Smooth muscle cell (in vitro differentiated cells): ENCODE results near the gene CADM1. TPM values are rescaled to one million over a fixed set of nuclear protein-coding genes. Genes with fewer than 3 reads are reported as not detected.

Experiments
- DNase-seq: peaks from one replicate; lab custom pipeline; 2025; ENCODE audit not compliant: unreplicated experiment; lab: John Stamatoyannopoulos, UW
- H2AFZ ChIP-seq: fragments of 200-600 bp; sonication (generic); 2 replicates; pipeline ENCODE4 v1.6.0; 2016; ENCODE audit warnings: antibody characterized with exemption, low read depth, mild to moderate bottlenecking
- H3F3A ChIP-seq: fragments of 200-600 bp; sonication (generic); 2 replicates; pipeline ENCODE4 v1.6.0; 2017; ENCODE audit warnings: antibody characterized with exemption, low read depth
- H3K27ac ChIP-seq: fragments of 200-600 bp; sonication (generic); 2 replicates; pipeline ENCODE4 v1.5.1; 2016; ENCODE audit warnings: low read depth, mild to moderate bottlenecking
- H3K27me3 ChIP-seq: fragments of 200-600 bp; sonication (generic); 2 replicates; pipeline ENCODE4 v1.6.1; 2016; ENCODE audit warnings: low read depth, mild to moderate bottlenecking
- H3K36me3 ChIP-seq: fragments of 200-600 bp; sonication (generic); 2 replicates; pipeline ENCODE4 v1.5.1; 2016; ENCODE audit warnings: low read depth
- H3K4me1 ChIP-seq: fragments of 200-600 bp; sonication (generic); 2 replicates; pipeline ENCODE4 v1.5.1; 2016; ENCODE audit warnings: low read depth
- H3K4me2 ChIP-seq: fragments of 200-600 bp; sonication (generic); 2 replicates; pipeline ENCODE4 v1.6.0; 2016; ENCODE audit warnings: mild to moderate bottlenecking
- H3K4me3 ChIP-seq: fragments of 200-600 bp; sonication (generic); 2 replicates; pipeline ENCODE4 v1.5.1; 2016; ENCODE audit warnings: mild to moderate bottlenecking
- H3K79me2 ChIP-seq: fragments of 200-600 bp; sonication (generic); 2 replicates; pipeline ENCODE4 v1.6.0; 2016; ENCODE audit warnings: low read depth, mild to moderate bottlenecking
- H3K9ac ChIP-seq: fragments of 200-600 bp; sonication (generic); 2 replicates; pipeline ENCODE4 v1.6.0; 2016; ENCODE audit warnings: low read depth
- H3K9me3 ChIP-seq: fragments of 200-600 bp; sonication (generic); replicated peaks from 2 replicates; pipeline ENCODE4 v1.5.1; 2016; ENCODE audit warnings: low read depth
- H4K20me1 ChIP-seq: fragments of 200-600 bp; sonication (generic); 2 replicates; pipeline ENCODE4 v1.6.0; 2016; ENCODE audit warnings: low read depth
- WGBS: methylation state at CpG from one replicate; pipeline ENCODE4 v1.1.7; 2016; ENCODE audit warnings: low lambda C conversion rate; 5-methylcytosine and 5-hydroxymethylcytosine counted together
- polyA plus RNA-seq: library from polyadenylated mRNA; unstranded; fragments of >200 nt; fragmentation: Nextera tagmentation; extraction: Ambion mirVana; gene quantifications from 2 replicates; pipeline ENCODE4 v1.2.1, GENCODE V29; 2016
- total RNA-seq: library from RNA; depleted of rRNA; stranded (reverse); fragments of >200 nt; gene quantifications from 2 replicates; pipeline ENCODE4 v1.2.3, GENCODE V29; 2014
- TF ChIP-seq, protein P1 (sequence below): fragments of 200-600 bp; sonication (generic); IDR thresholded peaks from 2 replicates; pipeline ENCODE4 v1.5.1; 2017; ENCODE audit warnings: borderline replicate concordance, mild to moderate bottlenecking, antibody characterized with exemption; ENCODE audit not compliant: insufficient read depth, poor library complexity, severe bottlenecking

Gene CADM1
- total and polyA plus RNA-seq, 2 experiments from 2014 or later: 158 to 167 TPM

DNA sequence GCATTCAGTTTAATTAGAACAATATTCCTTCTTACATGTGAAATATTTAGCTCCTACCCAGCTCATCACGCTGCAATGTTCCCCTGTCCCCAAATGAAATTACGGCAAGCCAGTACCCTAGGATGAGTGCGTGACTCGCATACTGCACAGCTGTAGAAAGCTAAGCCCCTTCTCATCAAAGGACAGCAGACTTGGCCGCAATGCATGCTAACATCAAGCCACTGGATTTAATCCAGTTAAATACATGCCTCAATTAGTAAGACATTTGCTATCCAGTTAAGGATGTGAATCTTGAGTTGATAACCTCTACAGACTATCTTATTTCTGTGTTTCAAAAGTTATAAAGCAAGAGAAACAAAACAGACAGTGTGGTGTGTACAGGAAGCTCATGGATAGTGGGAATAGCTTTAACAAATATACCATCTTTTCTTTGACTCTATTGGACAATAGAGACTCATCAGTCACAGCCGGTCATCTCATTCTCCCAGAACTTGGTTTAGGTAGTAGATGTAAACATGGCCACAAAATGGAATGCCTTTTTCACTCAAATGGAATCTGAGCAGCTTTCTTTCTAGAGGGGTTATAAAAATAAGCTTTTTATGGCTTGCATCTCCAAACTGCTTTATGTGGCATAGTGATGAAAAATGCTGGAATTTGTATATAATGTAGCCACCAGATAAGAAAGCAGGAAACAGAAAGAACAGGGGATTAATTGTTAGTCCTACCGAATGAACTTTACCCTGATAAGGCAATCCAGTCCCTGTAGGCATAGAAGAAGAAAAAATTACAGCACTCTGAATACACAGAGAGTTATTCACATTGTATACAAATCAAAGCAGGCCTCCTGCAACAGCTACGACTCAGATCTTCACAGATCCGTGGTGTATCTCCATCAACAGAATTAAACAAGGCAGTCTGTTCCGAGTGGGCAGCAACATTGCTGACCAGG, 224.1 kb downstream of the CADM1 start:
- H3K79me2 ChIP-seq: peaks cover 11% of the 10 kb centered on the region
- peaks cover 22% of the 10 kb centered on the region for H3K4me1 ChIP-seq
- H4K20me1 ChIP-seq: no peaks in the 10 kb centered on the region
- H3F3A ChIP-seq: no peaks in the 10 kb centered on the region
- no peak for DNase-seq
- H3K9me3 ChIP-seq: no peaks in the 10 kb centered on the region
- H3K4me3 ChIP-seq: peak overlapping the region; percentile 11
- H3K36me3 ChIP-seq: no peaks in the 10 kb centered on the region
- H3K27me3 ChIP-seq: no peaks in the 10 kb centered on the region
- WGBS: 18% methylated on average over 10 of the region's 10 CpGs
- peak overlapping the region; percentile 43 for H3K9ac ChIP-seq
- no peak overlapping the region for H2AFZ ChIP-seq
- TF ChIP-seq, protein P1, sequence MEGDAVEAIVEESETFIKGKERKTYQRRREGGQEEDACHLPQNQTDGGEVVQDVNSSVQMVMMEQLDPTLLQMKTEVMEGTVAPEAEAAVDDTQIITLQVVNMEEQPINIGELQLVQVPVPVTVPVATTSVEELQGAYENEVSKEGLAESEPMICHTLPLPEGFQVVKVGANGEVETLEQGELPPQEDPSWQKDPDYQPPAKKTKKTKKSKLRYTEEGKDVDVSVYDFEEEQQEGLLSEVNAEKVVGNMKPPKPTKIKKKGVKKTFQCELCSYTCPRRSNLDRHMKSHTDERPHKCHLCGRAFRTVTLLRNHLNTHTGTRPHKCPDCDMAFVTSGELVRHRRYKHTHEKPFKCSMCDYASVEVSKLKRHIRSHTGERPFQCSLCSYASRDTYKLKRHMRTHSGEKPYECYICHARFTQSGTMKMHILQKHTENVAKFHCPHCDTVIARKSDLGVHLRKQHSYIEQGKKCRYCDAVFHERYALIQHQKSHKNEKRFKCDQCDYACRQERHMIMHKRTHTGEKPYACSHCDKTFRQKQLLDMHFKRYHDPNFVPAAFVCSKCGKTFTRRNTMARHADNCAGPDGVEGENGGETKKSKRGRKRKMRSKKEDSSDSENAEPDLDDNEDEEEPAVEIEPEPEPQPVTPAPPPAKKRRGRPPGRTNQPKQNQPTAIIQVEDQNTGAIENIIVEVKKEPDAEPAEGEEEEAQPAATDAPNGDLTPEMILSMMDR: no peak
- H3K4me2 ChIP-seq: peak overlapping the region; percentile 61
- peak overlapping the region; percentile 97 for H3K27ac ChIP-seq

DNA sequence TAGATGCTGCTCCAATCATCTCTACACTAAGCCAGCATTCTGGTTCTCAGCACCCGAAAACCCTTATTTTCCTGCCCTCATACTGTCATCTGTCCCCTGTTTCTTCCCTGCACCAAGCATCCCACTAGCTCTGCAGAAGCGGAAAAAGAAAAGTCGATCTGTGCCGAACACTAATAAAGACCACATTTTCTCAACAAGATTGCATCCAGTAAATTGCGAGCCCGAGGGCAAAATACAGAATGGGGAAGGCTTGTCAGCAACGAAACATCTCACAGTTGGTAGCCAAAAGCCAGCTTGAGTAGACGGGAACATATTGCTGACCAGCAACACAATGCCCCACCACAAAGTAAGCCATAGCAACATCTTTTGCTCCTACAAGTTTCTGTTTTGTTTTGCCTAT, 227.4 kb downstream of the CADM1 start:
- Histone ChIP-seq H3K4me3 (no peak overlapping the region), H2AFZ (no peak overlapping the region), H3K9ac (no peak overlapping the region), H3K27me3 (no peaks in the 10 kb centered on the region), H4K20me1 (no peaks in the 10 kb centered on the region), H3K9me3 (no peaks in the 10 kb centered on the region), H3K4me2 (no peak overlapping the region), H3K36me3 (no peaks in the 10 kb centered on the region), H3K79me2 (peaks cover 18% of the 10 kb centered on the region), H3K27ac (no peak overlapping the region), H3K4me1 (peaks cover 21% of the 10 kb centered on the region), H3F3A (no peaks in the 10 kb centered on the region)
- TF ChIP-seq, protein P1: no peak
- WGBS: 93% methylated on average over 8 of the region's 8 CpGs
- no peak for DNase-seq

DNA sequence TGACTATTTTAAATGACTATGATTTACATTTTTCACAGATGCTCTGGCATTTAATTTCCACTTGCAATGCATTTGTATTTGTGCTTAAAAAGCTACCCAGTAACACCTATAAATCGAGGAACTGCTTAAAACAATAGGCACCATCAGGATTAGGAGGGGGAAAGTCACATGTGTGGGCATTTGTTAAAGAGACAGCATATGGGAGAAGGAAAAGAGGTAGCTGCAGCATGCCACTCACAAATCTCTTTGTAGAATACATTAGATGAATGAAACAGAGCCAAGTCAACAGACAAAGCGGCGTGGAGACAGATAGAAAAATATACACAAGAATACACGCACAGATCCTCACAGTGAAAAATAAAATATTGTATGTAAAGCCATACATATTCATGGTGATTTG, 228.0 kb downstream of the CADM1 start:
- TF ChIP-seq, protein P1: no peak

DNA sequence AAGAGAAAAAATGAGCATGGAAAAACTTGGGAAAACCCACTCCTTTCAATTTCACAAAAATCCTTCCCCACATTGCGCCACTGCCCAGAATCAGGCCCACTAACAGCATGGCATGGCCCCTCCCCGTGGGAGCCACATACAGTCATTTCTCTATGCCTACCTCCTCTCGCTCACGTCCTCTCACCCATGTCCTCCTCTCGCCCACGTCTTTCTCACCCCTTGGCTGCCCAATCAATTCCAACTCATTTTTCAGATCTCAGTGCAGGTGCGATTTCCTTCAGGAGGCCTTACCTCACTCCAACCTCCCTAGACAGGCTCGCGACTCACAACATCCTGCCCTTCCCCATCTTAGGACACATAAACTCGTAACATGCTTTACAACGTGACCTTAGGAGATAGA, 229.2 kb downstream of the CADM1 start:
- DNase-seq: no peak
- no peak overlapping the region for H2AFZ ChIP-seq
- peaks cover 10% of the 10 kb centered on the region for H3K4me1 ChIP-seq
- peaks cover 18% of the 10 kb centered on the region for H3K79me2 ChIP-seq
- no peaks in the 10 kb centered on the region for H3F3A ChIP-seq
- H3K4me3 ChIP-seq: no peak overlapping the region
- no peak overlapping the region for H3K4me2 ChIP-seq
- H3K9me3 ChIP-seq: no peaks in the 10 kb centered on the region
- no peaks in the 10 kb centered on the region for H3K36me3 ChIP-seq
- TF ChIP-seq, protein P1: no peak
- no peak overlapping the region for H3K9ac ChIP-seq
- H3K27me3 ChIP-seq: no peaks in the 10 kb centered on the region
- 98% methylated on average over 11 of the region's 11 CpGs for WGBS
- no peak overlapping the region for H3K27ac ChIP-seq
- no peaks in the 10 kb centered on the region for H4K20me1 ChIP-seq

More for the DNA sequence above, 228.0 kb downstream of the CADM1 start:
- Histone ChIP-seq H3F3A (no peaks in the 10 kb centered on the region), H3K4me3 (no peak overlapping the region), H3K9ac (no peak overlapping the region), H3K79me2 (peaks cover 18% of the 10 kb centered on the region), H3K9me3 (no peaks in the 10 kb centered on the region), H3K27me3 (no peaks in the 10 kb centered on the region), H2AFZ (no peak overlapping the region), H3K4me2 (no peak overlapping the region), H3K4me1 (peaks cover 15% of the 10 kb centered on the region), H3K36me3 (no peaks in the 10 kb centered on the region), H3K27ac (no peak overlapping the region), H4K20me1 (no peaks in the 10 kb centered on the region)
- 89% methylated on average over 4 of the region's 4 CpGs for WGBS
- DNase-seq: no peak
